ENCODE measurements around the gene CDC40. TPM values are rescaled to one million over a fixed set of nuclear protein-coding genes. Genes with fewer than 3 reads are reported as not detected.
A peak's percentile ranks its signal among the peaks of the same experiment; 100 is the strongest.

CDC40 gene
- total RNA-seq, 1 experiment from 2014 or later = 25.7 TPM

- ChIA-PET POLR2A (interaction anchor here (0.7 kb wide), 1 partner anchor 8 kb away, joined by 3 read pairs; no protein-coding TSS in a partner anchor), CTCF (no interaction called here)
- H3K4me3 Mint-ChIP-seq = no peak overlapping the region
- TF ChIP-seq ATF6 (CRISPR knock-in tag; IDR thresholded peaks at IDR 0.05) (no peak), ATF1 (CRISPR knock-in tag; IDR thresholded peaks at IDR 0.05) (no peak), ATF3 (CRISPR knock-in tag; conservative IDR thresholded peaks at IDR 0.05) (no peak), CDX4 (CRISPR knock-in tag; IDR thresholded peaks at IDR 0.05; ENCODE audit: borderline replicate concordance) (no peak), NR2C2 (CRISPR knock-in tag; IDR thresholded peaks at IDR 0.05) (no peak), SMAD3 (CRISPR knock-in tag; IDR thresholded peaks at IDR 0.05; ENCODE audit: borderline replicate concordance) (no peak), TP53 (CRISPR knock-in tag; IDR thresholded peaks at IDR 0.05) (no peak), ERG (CRISPR knock-in tag; IDR thresholded peaks at IDR 0.05) (no peak), KAT7 (CRISPR knock-in tag; IDR thresholded peaks at IDR 0.05; ENCODE audit: borderline replicate concordance) (no peak), NR1H2 (CRISPR knock-in tag; IDR thresholded peaks at IDR 0.05) (no peak), SP1 (CRISPR knock-in tag; conservative IDR thresholded peaks at IDR 0.05) (no peak), JUN (CRISPR knock-in tag; IDR thresholded peaks at IDR 0.05) (no peak), ZNF423 (CRISPR knock-in tag; IDR thresholded peaks at IDR 0.05) (no peak)
- TF ChIP-seq, protein P1, sequence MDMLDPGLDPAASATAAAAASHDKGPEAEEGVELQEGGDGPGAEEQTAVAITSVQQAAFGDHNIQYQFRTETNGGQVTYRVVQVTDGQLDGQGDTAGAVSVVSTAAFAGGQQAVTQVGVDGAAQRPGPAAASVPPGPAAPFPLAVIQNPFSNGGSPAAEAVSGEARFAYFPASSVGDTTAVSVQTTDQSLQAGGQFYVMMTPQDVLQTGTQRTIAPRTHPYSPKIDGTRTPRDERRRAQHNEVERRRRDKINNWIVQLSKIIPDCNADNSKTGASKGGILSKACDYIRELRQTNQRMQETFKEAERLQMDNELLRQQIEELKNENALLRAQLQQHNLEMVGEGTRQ (CRISPR knock-in tag; IDR thresholded peaks at IDR 0.05) = no peak
- TF ChIP-seq, protein P2, sequence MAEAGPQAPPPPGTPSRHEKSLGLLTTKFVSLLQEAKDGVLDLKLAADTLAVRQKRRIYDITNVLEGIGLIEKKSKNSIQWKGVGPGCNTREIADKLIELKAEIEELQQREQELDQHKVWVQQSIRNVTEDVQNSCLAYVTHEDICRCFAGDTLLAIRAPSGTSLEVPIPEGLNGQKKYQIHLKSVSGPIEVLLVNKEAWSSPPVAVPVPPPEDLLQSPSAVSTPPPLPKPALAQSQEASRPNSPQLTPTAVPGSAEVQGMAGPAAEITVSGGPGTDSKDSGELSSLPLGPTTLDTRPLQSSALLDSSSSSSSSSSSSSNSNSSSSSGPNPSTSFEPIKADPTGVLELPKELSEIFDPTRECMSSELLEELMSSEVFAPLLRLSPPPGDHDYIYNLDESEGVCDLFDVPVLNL (CRISPR knock-in tag; IDR thresholded peaks at IDR 0.05; ENCODE audit: borderline replicate concordance, low read depth) = no peak
- ATAC-seq = no peak
- DNase-seq (ENCODE audit: low spot score) = no peak
- H3K36me3 Mint-ChIP-seq = no peaks in the 10 kb centered on the region
- H3K9me3 Mint-ChIP-seq = no peaks in the 10 kb centered on the region
- H3K4me1 Mint-ChIP-seq = no peaks in the 10 kb centered on the region
- peak overlapping the region; percentile 22; the same call in 1 of the 2 replicates for H3K27ac Mint-ChIP-seq
- H3K27me3 Mint-ChIP-seq (ENCODE audit: low read depth) = no peaks in the 10 kb centered on the region
Observed at GRCh38 chr6:110185879-110186278, 5.7 kb downstream of the CDC40 start.

GRCh38 chr6:110188791-110189190, 8.6 kb downstream of the CDC40 start:
- no peak overlapping the region for H3K27ac Mint-ChIP-seq
- peaks cover 4% of the 10 kb centered on the region for H3K36me3 Mint-ChIP-seq
- no peak overlapping the region for H3K4me3 Mint-ChIP-seq
- ATAC-seq (no peak), DNase-seq (ENCODE audit: low spot score) (no peak)
- H3K9me3 Mint-ChIP-seq = no peaks in the 10 kb centered on the region
- CTCF ChIA-PET = no interaction called here
- POLR2A ChIA-PET = no interaction called here
- H3K4me1 Mint-ChIP-seq = no peaks in the 10 kb centered on the region
- H3K27me3 Mint-ChIP-seq (ENCODE audit: low read depth) = no peaks in the 10 kb centered on the region
- TF ChIP-seq, protein P3, sequence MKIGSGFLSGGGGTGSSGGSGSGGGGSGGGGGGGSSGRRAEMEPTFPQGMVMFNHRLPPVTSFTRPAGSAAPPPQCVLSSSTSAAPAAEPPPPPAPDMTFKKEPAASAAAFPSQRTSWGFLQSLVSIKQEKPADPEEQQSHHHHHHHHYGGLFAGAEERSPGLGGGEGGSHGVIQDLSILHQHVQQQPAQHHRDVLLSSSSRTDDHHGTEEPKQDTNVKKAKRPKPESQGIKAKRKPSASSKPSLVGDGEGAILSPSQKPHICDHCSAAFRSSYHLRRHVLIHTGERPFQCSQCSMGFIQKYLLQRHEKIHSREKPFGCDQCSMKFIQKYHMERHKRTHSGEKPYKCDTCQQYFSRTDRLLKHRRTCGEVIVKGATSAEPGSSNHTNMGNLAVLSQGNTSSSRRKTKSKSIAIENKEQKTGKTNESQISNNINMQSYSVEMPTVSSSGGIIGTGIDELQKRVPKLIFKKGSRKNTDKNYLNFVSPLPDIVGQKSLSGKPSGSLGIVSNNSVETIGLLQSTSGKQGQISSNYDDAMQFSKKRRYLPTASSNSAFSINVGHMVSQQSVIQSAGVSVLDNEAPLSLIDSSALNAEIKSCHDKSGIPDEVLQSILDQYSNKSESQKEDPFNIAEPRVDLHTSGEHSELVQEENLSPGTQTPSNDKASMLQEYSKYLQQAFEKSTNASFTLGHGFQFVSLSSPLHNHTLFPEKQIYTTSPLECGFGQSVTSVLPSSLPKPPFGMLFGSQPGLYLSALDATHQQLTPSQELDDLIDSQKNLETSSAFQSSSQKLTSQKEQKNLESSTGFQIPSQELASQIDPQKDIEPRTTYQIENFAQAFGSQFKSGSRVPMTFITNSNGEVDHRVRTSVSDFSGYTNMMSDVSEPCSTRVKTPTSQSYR (CRISPR knock-in tag; IDR thresholded peaks at IDR 0.05) = no peak
- TF ChIP-seq NFYB (CRISPR knock-in tag; conservative IDR thresholded peaks at IDR 0.05; ENCODE audit: low read depth) (no peak), TP53 (CRISPR knock-in tag; IDR thresholded peaks at IDR 0.05) (no peak), NFE2L1 (CRISPR knock-in tag; IDR thresholded peaks at IDR 0.05) (no peak), IRF2 (CRISPR knock-in tag; IDR thresholded peaks at IDR 0.05; ENCODE audit: borderline replicate concordance, low read depth) (no peak), ZNF423 (CRISPR knock-in tag; IDR thresholded peaks at IDR 0.05) (no peak), HMGA2 (CRISPR knock-in tag; IDR thresholded peaks at IDR 0.05) (no peak), NFATC4 (CRISPR knock-in tag; IDR thresholded peaks at IDR 0.05) (no peak), STAT6 (CRISPR knock-in tag; conservative IDR thresholded peaks at IDR 0.05; ENCODE audit: low read depth) (no peak), CDX4 (CRISPR knock-in tag; IDR thresholded peaks at IDR 0.05; ENCODE audit: borderline replicate concordance) (no peak), ZNF232 (CRISPR knock-in tag; IDR thresholded peaks at IDR 0.05) (no peak)
